H1 (cell line): ENCODE data around the gene NUAK1.

Experiments used
- BRCA1 ChIP-seq: IDR thresholded peaks from 2 replicates; pipeline ENCODE4 v1.6.1; 2012; ENCODE audit warnings: low read depth, low read length, improper control_type of control experiment
- CHD1 ChIP-seq: IDR thresholded peaks from 2 replicates; pipeline ENCODE4 v1.6.1; 2012; ENCODE audit warnings: low read depth, low read length, improper control_type of control experiment
- CREB1 ChIP-seq: IDR thresholded peaks from 2 replicates; pipeline ENCODE4 v1.6.1; 2012; ENCODE audit warnings: inconsistent platforms
- GABPA ChIP-seq: IDR thresholded peaks from 2 replicates; pipeline ENCODE4 v1.6.1; 2011; ENCODE audit warnings: mild to moderate bottlenecking, low read length, moderate library complexity, borderline replicate concordance; ENCODE audit not compliant: insufficient read depth
- GTF2F1 ChIP-seq: IDR thresholded peaks from 2 replicates; pipeline ENCODE4 v1.6.1; 2012; ENCODE audit warnings: low read depth, low read length, improper control_type of control experiment, borderline replicate concordance
- HDAC2 ChIP-seq, 2 experiments: fragments of 300-600 bp in 1 of 2; sonication (generic) in 1 of 2; IDR thresholded peaks; 2 replicates each; pipeline ENCODE4 v1.6.1; 2011 to 2012; ENCODE audit warnings: low read depth in 2 of 2, low read length in 2 of 2, mild to moderate bottlenecking in 2 of 2, moderate library complexity in 2 of 2, borderline replicate concordance in 1 of 2, inconsistent platforms in 1 of 2
- KDM1A ChIP-seq: fragments of 200-600, 300-600 bp; sonication (generic); IDR thresholded peaks from 2 replicates; pipeline ENCODE4 v1.7.1; 2016; ENCODE audit warnings: mild to moderate bottlenecking, low read length, borderline replicate concordance
- POLR2A ChIP-seq, 2 experiments: IDR thresholded peaks; 1 replicate in 1 of 2; 2 replicates in 1 of 2; pipeline ENCODE4 v1.6.1; 2011; ENCODE audit warnings: low read depth in 2 of 2, low read length in 2 of 2, mild to moderate bottlenecking in 2 of 2; ENCODE audit errors: control extremely low read depth in 1 of 2
- RAD21 ChIP-seq, 2 experiments: IDR thresholded peaks in 1 of 2; conservative IDR thresholded peaks in 1 of 2; 2 replicates each; pipeline ENCODE4 v1.6.1; 2011; ENCODE audit warnings: low read depth in 2 of 2, low read length in 2 of 2, improper control_type of control experiment in 1 of 2, inconsistent platforms in 1 of 2, mild to moderate bottlenecking in 1 of 2, moderate library complexity in 1 of 2
- SP1 ChIP-seq: IDR thresholded peaks from 2 replicates; pipeline ENCODE4 v1.6.1; 2011; ENCODE audit warnings: low read depth, low read length
- SP2 ChIP-seq: IDR thresholded peaks from 2 replicates; pipeline ENCODE4 v1.6.1; 2012; ENCODE audit warnings: mild to moderate bottlenecking, low read length, inconsistent platforms
- SRF ChIP-seq: IDR thresholded peaks from 2 replicates; pipeline ENCODE4 v1.6.1; 2011; ENCODE audit warnings: mild to moderate bottlenecking, low read depth, low read length, moderate library complexity
- TF ChIP-seq, protein P1 (sequence below), 3 experiments: IDR thresholded peaks; 1 replicate in 2 of 3; 2 replicates in 1 of 3; pipeline versions ENCODE4 v1.5.1 to v1.6.1; 2011; ENCODE audit warnings: low read length in 3 of 3, mild to moderate bottlenecking in 3 of 3, inconsistent platforms in 2 of 3, low read depth in 1 of 3, moderate library complexity in 1 of 3; ENCODE audit not compliant: insufficient read depth in 1 of 3; ENCODE audit errors: control extremely low read depth in 1 of 3

DNA sequence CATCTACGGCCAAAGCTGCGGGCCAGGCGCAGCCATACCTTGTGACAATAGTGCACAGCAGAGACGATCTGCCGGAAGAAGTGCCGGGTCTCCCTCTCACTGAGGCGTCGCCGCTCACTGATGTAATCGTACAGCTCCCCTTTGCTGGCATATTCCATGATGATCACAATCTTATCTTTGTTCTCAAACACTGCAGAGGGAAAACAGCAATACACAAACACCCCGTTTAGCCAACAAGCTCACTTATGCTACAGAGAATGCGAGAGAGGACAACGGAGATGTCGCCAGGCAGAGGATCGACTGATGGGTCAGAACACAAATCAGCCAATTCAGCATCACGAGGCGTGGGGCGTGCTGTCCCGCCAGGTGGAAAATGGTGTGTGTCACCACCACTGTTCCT lies 52.1 kb downstream of the NUAK1 start:
- no peak for TF ChIP-seq POLR2A (IDR thresholded peaks at IDR 0.05; ENCODE audit: control extremely low read depth in 1 of 2, low read depth in 2 of 2, low read length in 2 of 2)
- no peak for TF ChIP-seq KDM1A
- TF ChIP-seq CHD1, result no peak
- TF ChIP-seq BRCA1, result no peak
- TF ChIP-seq HDAC2 (IDR thresholded peaks at IDR 0.05; ENCODE audit: borderline replicate concordance in 1 of 2, low read depth in 2 of 2, low read length in 2 of 2), result no peak
- TF ChIP-seq SRF, result no peak
- no peak for TF ChIP-seq GTF2F1
- TF ChIP-seq RAD21 (IDR thresholded peaks at IDR 0.05 in 1 of 2, conservative IDR thresholded peaks at IDR 0.05 in 1 of 2; ENCODE audit: low read depth in 2 of 2, low read length in 2 of 2), result no peak
- TF ChIP-seq SP1, result no peak
- TF ChIP-seq, protein P1, sequence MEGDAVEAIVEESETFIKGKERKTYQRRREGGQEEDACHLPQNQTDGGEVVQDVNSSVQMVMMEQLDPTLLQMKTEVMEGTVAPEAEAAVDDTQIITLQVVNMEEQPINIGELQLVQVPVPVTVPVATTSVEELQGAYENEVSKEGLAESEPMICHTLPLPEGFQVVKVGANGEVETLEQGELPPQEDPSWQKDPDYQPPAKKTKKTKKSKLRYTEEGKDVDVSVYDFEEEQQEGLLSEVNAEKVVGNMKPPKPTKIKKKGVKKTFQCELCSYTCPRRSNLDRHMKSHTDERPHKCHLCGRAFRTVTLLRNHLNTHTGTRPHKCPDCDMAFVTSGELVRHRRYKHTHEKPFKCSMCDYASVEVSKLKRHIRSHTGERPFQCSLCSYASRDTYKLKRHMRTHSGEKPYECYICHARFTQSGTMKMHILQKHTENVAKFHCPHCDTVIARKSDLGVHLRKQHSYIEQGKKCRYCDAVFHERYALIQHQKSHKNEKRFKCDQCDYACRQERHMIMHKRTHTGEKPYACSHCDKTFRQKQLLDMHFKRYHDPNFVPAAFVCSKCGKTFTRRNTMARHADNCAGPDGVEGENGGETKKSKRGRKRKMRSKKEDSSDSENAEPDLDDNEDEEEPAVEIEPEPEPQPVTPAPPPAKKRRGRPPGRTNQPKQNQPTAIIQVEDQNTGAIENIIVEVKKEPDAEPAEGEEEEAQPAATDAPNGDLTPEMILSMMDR (IDR thresholded peaks at IDR 0.05; ENCODE audit: control extremely low read depth in 1 of 3, insufficient read depth in 1 of 3, low read depth in 1 of 3, low read length in 3 of 3), result no peak
- TF ChIP-seq SP2, result no peak
- no peak for TF ChIP-seq GABPA
- TF ChIP-seq CREB1, result no peak
